WTC11 (cell line): ENCODE results near the gene HSPBAP1. TPM values are rescaled to one million over a fixed set of nuclear protein-coding genes. Genes with fewer than 3 reads are reported as not detected.

Experiments
- ATAC-seq: fragments of 200-7000 bp; cut with Tn5 transposase; 2 replicates; pipeline ENCODE4 v1.10.0; 2021; ENCODE audit warnings: mild to moderate bottlenecking, moderate library complexity
- CTCF ChIA-PET: fragments of 300-600 bp; sonication (Branson Sonifier 250); formaldehyde crosslinking; loops from one replicate; lab custom pipeline; 2021; ENCODE audit warnings: antibody characterized with exemption; lab: Charles Lee
- POLR2A ChIA-PET: fragments of 350-600 bp; sonication (Branson Sonifier 250); formaldehyde crosslinking; loops from one replicate; lab custom pipeline; 2021; ENCODE audit warnings: antibody characterized with exemption; lab: Charles Lee
- DNase-seq: peaks from one replicate; pipeline ENCODE4 v3.0.0; 2021; ENCODE audit warnings: low spot score
- H3K27ac Mint-ChIP-seq: 2 replicates; pipeline ENCODE4 v1.8.0; 2021; ENCODE audit warnings: mixed read lengths
- H3K27me3 Mint-ChIP-seq: 2 replicates; pipeline ENCODE4 v1.8.0; 2021; ENCODE audit warnings: low read depth, mild to moderate bottlenecking, moderate library complexity, mixed read lengths
- H3K36me3 Mint-ChIP-seq: 2 replicates; pipeline ENCODE4 v1.8.0; 2021; ENCODE audit warnings: mixed read lengths
- H3K4me1 Mint-ChIP-seq: 2 replicates; pipeline ENCODE4 v1.8.0; 2022; ENCODE audit warnings: mixed read lengths
- H3K4me3 Mint-ChIP-seq: 2 replicates; pipeline ENCODE4 v1.8.0; 2021; ENCODE audit warnings: mild to moderate bottlenecking, moderate library complexity, mixed read lengths
- H3K9me3 Mint-ChIP-seq: 2 replicates; pipeline ENCODE4 v1.8.0; 2021; ENCODE audit warnings: mixed read lengths
- AFF4 ChIP-seq: sonication (generic); formaldehyde crosslinking; IDR thresholded peaks from 2 replicates; pipeline ENCODE4 v1.8.1; 2023; ENCODE audit warnings: mild to moderate bottlenecking, missing genetic modification reagents, borderline replicate concordance
- ATF3 ChIP-seq: sonication (generic); formaldehyde crosslinking; conservative IDR thresholded peaks from 2 replicates; pipeline ENCODE4 v1.8.1; 2022; ENCODE audit warnings: mild to moderate bottlenecking, missing genetic modification reagents
- CBFB ChIP-seq: sonication (generic); formaldehyde crosslinking; IDR thresholded peaks from 2 replicates; pipeline ENCODE4 v1.8.1; 2022; ENCODE audit warnings: mild to moderate bottlenecking, low read depth, missing genetic modification reagents
- ETV6 ChIP-seq: sonication (generic); formaldehyde crosslinking; IDR thresholded peaks from 2 replicates; pipeline ENCODE4 v1.8.1; 2022; ENCODE audit warnings: mild to moderate bottlenecking, missing genetic modification reagents
- GRHL2 ChIP-seq: fragments of 250-450 bp; sonication (Bioruptor Pico); IDR thresholded peaks from 2 replicates; pipeline ENCODE4 v1.8.0; 2022; ENCODE audit warnings: mild to moderate bottlenecking, moderate library complexity; ENCODE audit not compliant: insufficient replicate concordance, severe bottlenecking
- MLX ChIP-seq: sonication (generic); formaldehyde crosslinking; IDR thresholded peaks from 2 replicates; pipeline ENCODE4 v1.8.1; 2023; ENCODE audit warnings: mild to moderate bottlenecking, missing genetic modification reagents, moderate library complexity
- NR2C2 ChIP-seq: sonication (generic); formaldehyde crosslinking; IDR thresholded peaks from 2 replicates; pipeline ENCODE4 v1.8.0; 2022; ENCODE audit warnings: mild to moderate bottlenecking, missing genetic modification reagents
- SMAD3 ChIP-seq: sonication (generic); formaldehyde crosslinking; IDR thresholded peaks from 2 replicates; pipeline ENCODE4 v1.8.0; 2022; ENCODE audit warnings: missing genetic modification reagents, mild to moderate bottlenecking, borderline replicate concordance
- ZNF121 ChIP-seq: sonication (generic); formaldehyde crosslinking; IDR thresholded peaks from 2 replicates; pipeline ENCODE4 v1.8.0; 2023; ENCODE audit warnings: missing genetic modification reagents
- ZNF232 ChIP-seq: sonication (generic); formaldehyde crosslinking; IDR thresholded peaks from 2 replicates; pipeline ENCODE4 v1.8.0; 2022; ENCODE audit warnings: mild to moderate bottlenecking, missing genetic modification reagents
- ZNF512 ChIP-seq: sonication (generic); formaldehyde crosslinking; IDR thresholded peaks from 2 replicates; pipeline ENCODE4 v1.8.1; 2022; ENCODE audit warnings: missing genetic modification reagents, borderline replicate concordance
- ZSCAN18 ChIP-seq: fragments of 250-450 bp; sonication (Bioruptor Pico); IDR thresholded peaks from 2 replicates; pipeline ENCODE4 v2.1.2; 2022; ENCODE audit warnings: mild to moderate bottlenecking, moderate library complexity
- total RNA-seq: library from RNA; stranded (reverse); gene quantifications from 3 replicates; pipeline ENCODE4 v1.2.3, GENCODE V29; 2021

Gene HSPBAP1
- total RNA-seq, 1 experiment from 2014 or later = 9.1 TPM

GRCh38 chr3:122745369-122746021 lies 48.1 kb downstream of the HSPBAP1 start (continued):
- TF ChIP-seq NR2C2 = no peak
- TF ChIP-seq MLX (CRISPR knock-in tag) = no peak
- TF ChIP-seq ZNF232 (CRISPR knock-in tag) = no peak
- TF ChIP-seq SMAD3 (CRISPR knock-in tag) = no peak
- no peak for TF ChIP-seq ZNF512 (CRISPR knock-in tag)
- TF ChIP-seq ZNF121 = no peak
- no peak for TF ChIP-seq GRHL2
- TF ChIP-seq CBFB (CRISPR knock-in tag) = no peak

- CTCF ChIA-PET = interaction anchor here (0.6 kb wide), 1 partner anchor 9 kb away, joined by 3 read pairs; no protein-coding TSS in a partner anchor
- POLR2A ChIA-PET = no interaction called here
- peaks cover 59% of the 10 kb centered on the region for H3K36me3 Mint-ChIP-seq
Observed at GRCh38 chr3:122743581-122744120, 50.0 kb downstream of the HSPBAP1 start.

More at GRCh38 chr3:122743581-122744120, 50.0 kb downstream of the HSPBAP1 start:
- DNase-seq (no peak), ATAC-seq (no peak)
- no peak for TF ChIP-seq ZSCAN18
- TF ChIP-seq ATF3 (CRISPR knock-in tag) = no peak
- TF ChIP-seq ETV6 (CRISPR knock-in tag) = no peak
- TF ChIP-seq SMAD3 (CRISPR knock-in tag) = no peak
- no peak for TF ChIP-seq AFF4 (CRISPR knock-in tag)
- no peak for TF ChIP-seq CBFB (CRISPR knock-in tag)
- peaks cover 25% of the 10 kb centered on the region for H3K9me3 Mint-ChIP-seq
- peaks cover 13% of the 10 kb centered on the region for H3K4me1 Mint-ChIP-seq
- no peaks in the 10 kb centered on the region for H3K27me3 Mint-ChIP-seq
- no peak overlapping the region; the same call in 1 of the 2 replicates for H3K27ac Mint-ChIP-seq
- H3K4me3 Mint-ChIP-seq = no peak overlapping the region
